AG09319 (cell line): Measurements from ENCODE around the gene FMNL3.
A peak's percentile ranks its signal among the peaks of the same experiment; 100 is the strongest.
"Not testable (repeated sequence)": the region's sequence is repeated elsewhere in the genome, so short reads cannot be mapped to it uniquely, and the experiment has no call there.

ENCODE experiments used
- DNase-seq: peaks from one replicate; pipeline ENCODE4 v3.0.0-alpha.2; 2010; ENCODE audit warnings: low read depth; ENCODE audit errors: extremely low read depth
- CTCF ChIP-seq: IDR thresholded peaks from 2 replicates; pipeline ENCODE4 v1.5.1; 2011; ENCODE audit warnings: low read depth, mild to moderate bottlenecking, inconsistent platforms, low read length, moderate library complexity

FMNL3 gene

GRCh38 chr12:49728446-49728845 is 21.2 kb upstream of the FMNL3 start:
- DNase-seq = no peak
- no peak for TF ChIP-seq CTCF

- not testable (repeated sequence) for DNase-seq
Measured at GRCh38 chr12:49721355-49721754, 14.2 kb upstream of the FMNL3 start.

- no peak for DNase-seq
- peak; percentile 24 for TF ChIP-seq CTCF
Measured at GRCh38 chr12:49720214-49720613, 13.0 kb upstream of the FMNL3 start.

GRCh38 chr12:49717800-49718199 is 10.6 kb upstream of the FMNL3 start:
- not testable (repeated sequence) for DNase-seq

GRCh38 chr12:49716553-49716952 is 9.3 kb upstream of the FMNL3 start:
- no peak for DNase-seq
- TF ChIP-seq CTCF = no peak

GRCh38 chr12:49713952-49714351 is 6.7 kb upstream of the FMNL3 start:
- DNase-seq = not testable (repeated sequence)

GRCh38 chr12:49708851-49709250 is 1.6 kb upstream of the FMNL3 start:
- no peak for TF ChIP-seq CTCF
- no peak for DNase-seq

- TF ChIP-seq CTCF = no peak
Measured at GRCh38 chr12:49707812-49708147, 575 bp upstream of the FMNL3 start.

GRCh38 chr12:49706351-49707127 is 666 bp downstream of the FMNL3 start:
- DNase-seq = no peak
- no peak for TF ChIP-seq CTCF

More at GRCh38 chr12:49707812-49708147, 575 bp upstream of the FMNL3 start:
- DNase-seq = no peak
